Measurements from ENCODE around the gene KRTAP10-2. TPM values are rescaled to one million over a fixed set of nuclear protein-coding genes. Genes with fewer than 3 reads are reported as not detected.
A peak's percentile ranks its signal among the peaks of the same experiment; 100 is the strongest.
"Not testable (repeated sequence)": the region's sequence is repeated elsewhere in the genome, so short reads cannot be mapped to it uniquely, and the experiment has no call there.

KRTAP10-2 gene
- total and polyA plus RNA-seq, 9 donors, result not detected

- Histone ChIP-seq H3K27me3 (ENCODE audit: control insufficient read depth, insufficient read depth, low read length) (peaks cover 24% of the 10 kb centered on the region), H3K27ac (ENCODE audit: low read length) (no peak overlapping the region), H3K36me3 (ENCODE audit: control insufficient read depth, insufficient read depth, low read length) (no peaks in the 10 kb centered on the region), H3K4me1 (ENCODE audit: control insufficient read depth, insufficient read depth, low read length) (no peaks in the 10 kb centered on the region), H3K4me3 (ENCODE audit: low read length) (no peak overlapping the region), H3K9me3 (replicated peaks; ENCODE audit: control insufficient read depth, low read depth, low read length) (peaks cover 14% of the 10 kb centered on the region)
- peak; percentile 50 for DNase-seq
- 12% methylated on average over 5 of the region's 11 CpGs for WGBS (ENCODE audit: insufficient coverage)
Observed at GRCh38 chr21:44583089-44583799, 31.9 kb upstream of the KRTAP10-2 start.

GRCh38 chr21:44582055-44582454, 30.8 kb upstream of the KRTAP10-2 start:
- Histone ChIP-seq H3K4me1 (ENCODE audit: control insufficient read depth, insufficient read depth, low read length) (no peaks in the 10 kb centered on the region), H3K4me3 (ENCODE audit: low read length) (no peak overlapping the region), H3K27ac (ENCODE audit: low read length) (no peak overlapping the region), H3K9me3 (replicated peaks; ENCODE audit: control insufficient read depth, low read depth, low read length) (peaks cover 18% of the 10 kb centered on the region), H3K27me3 (ENCODE audit: control insufficient read depth, insufficient read depth, low read length) (peaks cover 24% of the 10 kb centered on the region), H3K36me3 (ENCODE audit: control insufficient read depth, insufficient read depth, low read length) (no peaks in the 10 kb centered on the region)
- no peak for DNase-seq
- 85% methylated on average over 10 of the region's 15 CpGs for WGBS (ENCODE audit: insufficient coverage)

GRCh38 chr21:44581158-44581557, 29.9 kb upstream of the KRTAP10-2 start:
- Histone ChIP-seq H3K36me3 (ENCODE audit: control insufficient read depth, insufficient read depth, low read length) (no peaks in the 10 kb centered on the region), H3K27ac (ENCODE audit: low read length) (no peak overlapping the region), H3K9me3 (replicated peaks; ENCODE audit: control insufficient read depth, low read depth, low read length) (peaks cover 25% of the 10 kb centered on the region), H3K4me3 (ENCODE audit: low read length) (no peak overlapping the region), H3K4me1 (ENCODE audit: control insufficient read depth, insufficient read depth, low read length) (no peaks in the 10 kb centered on the region), H3K27me3 (ENCODE audit: control insufficient read depth, insufficient read depth, low read length) (peaks cover 20% of the 10 kb centered on the region)
- no CpG with 5 or more reads among the region's 3 CpGs for WGBS (ENCODE audit: insufficient coverage)
- DNase-seq, result no peak

GRCh38 chr21:44580231-44580821, 29.0 kb upstream of the KRTAP10-2 start, which contains the start of gene KRTAP10-5:
KRTAP10-5 (minus strand) TSS chr21:44580604; CDS start chr21:44580578, 26 bp downstream.
- not testable (repeated sequence) for H3K4me1 ChIP-seq (ENCODE audit: control insufficient read depth, insufficient read depth, low read length); H3K4me3 ChIP-seq (ENCODE audit: low read length); H3K36me3 ChIP-seq (ENCODE audit: control insufficient read depth, insufficient read depth, low read length); H3K27ac ChIP-seq (ENCODE audit: low read length); DNase-seq
- WGBS (ENCODE audit: insufficient coverage), result 41% methylated on average over 16 of the region's 19 CpGs
- peaks cover 25% of the 10 kb centered on the region for H3K9me3 ChIP-seq (replicated peaks; ENCODE audit: control insufficient read depth, low read depth, low read length)
- peaks cover 14% of the 10 kb centered on the region for H3K27me3 ChIP-seq (ENCODE audit: control insufficient read depth, insufficient read depth, low read length)

- Histone ChIP-seq H3K27me3 (ENCODE audit: control insufficient read depth, insufficient read depth, low read length) (peaks cover 10% of the 10 kb centered on the region), H3K36me3 (ENCODE audit: control insufficient read depth, insufficient read depth, low read length) (no peaks in the 10 kb centered on the region)
- 73% methylated on average over 7 of the region's 7 CpGs for WGBS (ENCODE audit: insufficient coverage)
Observed at GRCh38 chr21:44579833-44580144, 28.5 kb upstream of the KRTAP10-2 start.

GRCh38 chr21:44579056-44579832, 27.9 kb upstream of the KRTAP10-2 start:
- WGBS (ENCODE audit: insufficient coverage), result 54% methylated on average over 11 of the region's 22 CpGs
- peaks cover 25% of the 10 kb centered on the region for H3K9me3 ChIP-seq (replicated peaks; ENCODE audit: control insufficient read depth, low read depth, low read length)
- no peaks in the 10 kb centered on the region for H3K4me1 ChIP-seq (ENCODE audit: control insufficient read depth, insufficient read depth, low read length)
- H3K27ac ChIP-seq (ENCODE audit: low read length), result no peak overlapping the region
- H3K4me3 ChIP-seq (ENCODE audit: low read length), result no peak overlapping the region
- peaks cover 10% of the 10 kb centered on the region for H3K27me3 ChIP-seq (ENCODE audit: control insufficient read depth, insufficient read depth, low read length)
- H3K36me3 ChIP-seq (ENCODE audit: control insufficient read depth, insufficient read depth, low read length), result no peaks in the 10 kb centered on the region
- no peak for DNase-seq

More at GRCh38 chr21:44579833-44580144, 28.5 kb upstream of the KRTAP10-2 start:
- Histone ChIP-seq H3K4me3 (ENCODE audit: low read length) (no peak overlapping the region), H3K4me1 (ENCODE audit: control insufficient read depth, insufficient read depth, low read length) (no peaks in the 10 kb centered on the region), H3K27ac (ENCODE audit: low read length) (no peak overlapping the region), H3K9me3 (replicated peaks; ENCODE audit: control insufficient read depth, low read depth, low read length) (peaks cover 25% of the 10 kb centered on the region)
- DNase-seq, result no peak

GRCh38 chr21:44578371-44579055, 27.2 kb upstream of the KRTAP10-2 start:
- H3K9me3 ChIP-seq (replicated peaks; ENCODE audit: control insufficient read depth, low read depth, low read length), result peaks cover 25% of the 10 kb centered on the region
- no peaks in the 10 kb centered on the region for H3K36me3 ChIP-seq (ENCODE audit: control insufficient read depth, insufficient read depth, low read length)
- H3K27ac ChIP-seq (ENCODE audit: low read length), result no peak overlapping the region
- no peaks in the 10 kb centered on the region for H3K4me1 ChIP-seq (ENCODE audit: control insufficient read depth, insufficient read depth, low read length)
- 91% methylated on average over 8 of the region's 17 CpGs for WGBS (ENCODE audit: insufficient coverage)
- no peak for DNase-seq
- peaks cover 10% of the 10 kb centered on the region for H3K27me3 ChIP-seq (ENCODE audit: control insufficient read depth, insufficient read depth, low read length)
- no peak overlapping the region for H3K4me3 ChIP-seq (ENCODE audit: low read length)

GRCh38 chr21:44576025-44576420, 24.7 kb upstream of the KRTAP10-2 start:
- DNase-seq, result no peak
- H3K36me3 ChIP-seq (ENCODE audit: control insufficient read depth, insufficient read depth, low read length), result no peaks in the 10 kb centered on the region
- WGBS (ENCODE audit: insufficient coverage), result 89% methylated on average over 4 of the region's 10 CpGs
- H3K9me3 ChIP-seq (replicated peaks; ENCODE audit: control insufficient read depth, low read depth, low read length), result peaks cover 21% of the 10 kb centered on the region
- H3K4me1 ChIP-seq (ENCODE audit: control insufficient read depth, insufficient read depth, low read length), result no peaks in the 10 kb centered on the region
- H3K27me3 ChIP-seq (ENCODE audit: control insufficient read depth, insufficient read depth, low read length), result peaks cover 9% of the 10 kb centered on the region
- no peak overlapping the region for H3K4me3 ChIP-seq (ENCODE audit: low read length)
- H3K27ac ChIP-seq (ENCODE audit: low read length), result no peak overlapping the region

- Histone ChIP-seq H3K4me1 (ENCODE audit: control insufficient read depth, insufficient read depth, low read length) (no peaks in the 10 kb centered on the region), H3K36me3 (ENCODE audit: control insufficient read depth, insufficient read depth, low read length) (no peaks in the 10 kb centered on the region), H3K9me3 (replicated peaks; ENCODE audit: control insufficient read depth, low read depth, low read length) (peaks cover 17% of the 10 kb centered on the region), H3K27ac (ENCODE audit: low read length) (no peak overlapping the region), H3K27me3 (ENCODE audit: control insufficient read depth, insufficient read depth, low read length) (peaks cover 8% of the 10 kb centered on the region), H3K4me3 (ENCODE audit: low read length) (no peak overlapping the region)
- 82% methylated on average over 14 of the region's 20 CpGs for WGBS (ENCODE audit: insufficient coverage)
- DNase-seq, result no peak
Observed at GRCh38 chr21:44575307-44576024, 24.2 kb upstream of the KRTAP10-2 start.

Data from muscle of leg (tissue), 11 donors.